GM19467 (cell line): Measurements from ENCODE around the gene CYB5A.
A peak's percentile ranks its signal among the peaks of the same experiment; 100 is the strongest.
"Not testable (repeated sequence)": the region's sequence is repeated elsewhere in the genome, so short reads cannot be mapped to it uniquely, and the experiment has no call there.

ENCODE experiments used
- ATAC-seq: cut with Tn5 transposase; IDR thresholded peaks from one replicate; pipeline ENCODE4 v1.9.1; 2021; ENCODE audit warnings: mild to moderate bottlenecking, moderate library complexity; ENCODE audit not compliant: unreplicated experiment

Gene CYB5A, protein sequence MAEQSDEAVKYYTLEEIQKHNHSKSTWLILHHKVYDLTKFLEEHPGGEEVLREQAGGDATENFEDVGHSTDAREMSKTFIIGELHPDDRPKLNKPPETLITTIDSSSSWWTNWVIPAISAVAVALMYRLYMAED

GRCh38 chr18:74291771-74292540, at the start of gene CYB5A:
TSS of gene CYB5A (minus strand) at chr18:74291963. CDS start at chr18:74291875, 88 bp downstream.
- peak; percentile 99 for ATAC-seq

- no peak for ATAC-seq
Observed at GRCh38 chr18:74337912-74338309, 46.1 kb upstream of the CYB5A start.

GRCh38 chr18:74337155-74337911, 45.6 kb upstream of the CYB5A start:
- no peak for ATAC-seq

GRCh38 chr18:74336656-74337055, 44.9 kb upstream of the CYB5A start:
- ATAC-seq, result no peak

DNA sequence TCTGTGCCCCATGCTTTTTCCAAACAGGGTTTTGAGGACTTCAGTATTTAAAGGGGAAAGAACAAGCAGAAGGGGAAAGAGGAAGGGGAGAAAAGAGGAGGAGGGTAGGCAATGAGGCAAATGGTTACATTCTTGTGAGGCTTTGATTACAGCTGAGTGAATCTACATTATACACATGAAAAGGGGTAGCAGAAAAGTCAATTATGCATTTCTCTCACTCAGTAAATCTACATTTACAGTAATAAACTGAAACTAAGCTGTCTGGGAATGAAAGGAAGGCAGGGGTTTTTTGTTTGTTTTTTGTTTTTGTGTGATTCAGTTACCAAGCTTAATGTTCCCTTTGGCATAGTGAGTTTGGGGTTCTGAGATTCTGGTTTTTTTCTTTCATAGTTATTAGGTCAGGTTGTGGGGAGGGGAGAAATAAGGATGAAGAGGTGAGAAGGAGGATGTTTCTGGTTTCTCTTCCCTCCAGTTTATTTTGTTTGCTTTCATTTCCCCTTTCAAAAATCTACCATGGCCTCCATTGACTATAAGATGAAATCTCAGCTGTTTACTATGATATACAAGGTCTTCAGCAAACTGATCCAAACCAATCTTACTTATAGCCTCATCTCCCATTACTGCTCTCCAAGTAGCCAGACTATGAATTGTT, 42.6 kb upstream of the CYB5A start:
- no peak for ATAC-seq

DNA sequence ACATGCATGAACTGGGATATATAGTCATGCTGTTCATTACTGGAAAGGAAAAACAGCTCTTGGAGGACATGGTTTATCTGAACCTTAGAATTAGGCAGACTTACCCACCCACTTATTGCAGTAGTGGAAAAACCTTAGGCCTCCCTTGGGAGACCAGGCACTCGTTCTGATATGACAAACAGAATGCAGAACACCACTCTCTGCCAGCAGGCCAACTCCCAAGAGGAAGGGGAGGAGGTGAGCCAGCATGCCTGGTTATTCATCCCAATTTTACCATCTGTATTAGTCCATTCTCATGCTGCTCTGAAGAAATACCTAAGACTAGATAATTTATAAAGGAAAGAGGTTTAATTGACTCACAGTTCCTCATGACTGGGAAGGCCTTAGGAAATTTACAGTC, 41.3 kb upstream of the CYB5A start:
- ATAC-seq, result no peak

- ATAC-seq, result no peak
Observed at GRCh38 chr18:74331404-74331803, 39.6 kb upstream of the CYB5A start.

GRCh38 chr18:74329688-74330205, 38.0 kb upstream of the CYB5A start:
- ATAC-seq, result no peak

- no peak for ATAC-seq
Observed at GRCh38 chr18:74328206-74328605, 36.4 kb upstream of the CYB5A start.

DNA sequence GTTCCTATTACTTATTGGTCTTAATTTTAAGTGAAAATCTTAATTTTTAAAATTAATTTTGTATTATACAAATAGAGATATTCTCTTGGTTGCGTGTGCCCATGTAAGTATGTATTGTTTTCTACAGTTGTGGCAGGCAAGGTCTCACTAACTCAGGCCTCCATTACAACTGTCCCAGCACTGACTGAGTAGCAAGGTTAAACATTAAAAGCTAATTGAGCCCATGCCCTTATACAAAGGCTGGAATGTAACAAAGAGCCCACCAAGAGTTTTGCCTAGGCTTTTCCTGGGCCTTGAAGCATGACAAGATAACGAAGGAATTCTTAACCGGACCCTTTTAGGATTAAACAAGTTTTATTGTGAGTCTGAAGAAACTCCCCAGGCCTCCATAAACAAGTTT, 35.0 kb upstream of the CYB5A start:
- ATAC-seq, result not testable (repeated sequence)

GRCh38 chr18:74326231-74326630, 34.5 kb upstream of the CYB5A start:
- ATAC-seq, result no peak

- ATAC-seq, result no peak
Observed at GRCh38 chr18:74316257-74317170, 24.8 kb upstream of the CYB5A start.

DNA sequence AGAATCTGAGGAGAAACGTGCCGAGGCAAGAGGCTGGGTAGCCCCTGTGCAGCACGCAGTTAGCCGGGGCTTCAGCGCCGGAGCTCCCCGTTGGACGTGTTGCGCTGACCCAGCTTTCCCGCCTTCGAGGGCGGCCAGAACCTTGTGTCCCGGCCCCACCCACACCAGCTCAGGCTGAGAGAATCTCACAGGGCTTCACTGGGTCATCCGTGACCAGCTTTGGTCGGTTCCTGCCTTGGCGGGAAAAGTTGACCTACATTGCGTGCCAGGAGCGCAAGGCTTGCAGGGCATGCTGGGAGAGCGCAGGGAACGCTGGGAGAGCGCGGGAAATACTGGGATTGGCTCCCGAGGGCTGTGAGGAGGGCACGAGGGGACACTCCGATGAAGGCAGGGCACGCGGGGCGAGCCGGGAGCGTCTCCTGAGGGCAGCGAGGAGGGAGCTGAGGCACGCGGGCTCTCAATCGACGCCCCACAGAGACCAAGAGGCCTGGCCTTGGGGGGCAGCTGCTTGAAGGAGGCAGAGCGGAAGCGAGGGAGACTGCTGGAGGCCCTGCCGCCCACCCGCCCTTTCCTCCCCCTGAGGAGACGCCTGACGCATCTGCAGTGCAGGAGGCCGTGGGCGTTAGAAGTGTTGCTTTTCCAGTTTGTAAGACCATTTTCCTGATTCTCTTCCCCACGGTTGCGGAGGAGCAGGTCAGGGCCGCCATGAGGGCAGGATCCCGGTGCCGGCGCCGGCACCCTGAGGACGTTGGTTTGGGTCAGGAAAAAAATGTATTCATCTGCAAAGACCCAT, 23.9 kb upstream of the CYB5A start, which contains the start of gene C18orf63:
C18orf63 (plus strand) TSS at position 376 of the 793 bp plus-strand sequence. CDS start 2,027 bp downstream, outside the sequence.
- no peak for ATAC-seq

- no peak for ATAC-seq
Observed at GRCh38 chr18:74314759-74315463, 23.1 kb upstream of the CYB5A start.

GRCh38 chr18:74311000-74311399, 19.2 kb upstream of the CYB5A start:
- ATAC-seq, result no peak

DNA sequence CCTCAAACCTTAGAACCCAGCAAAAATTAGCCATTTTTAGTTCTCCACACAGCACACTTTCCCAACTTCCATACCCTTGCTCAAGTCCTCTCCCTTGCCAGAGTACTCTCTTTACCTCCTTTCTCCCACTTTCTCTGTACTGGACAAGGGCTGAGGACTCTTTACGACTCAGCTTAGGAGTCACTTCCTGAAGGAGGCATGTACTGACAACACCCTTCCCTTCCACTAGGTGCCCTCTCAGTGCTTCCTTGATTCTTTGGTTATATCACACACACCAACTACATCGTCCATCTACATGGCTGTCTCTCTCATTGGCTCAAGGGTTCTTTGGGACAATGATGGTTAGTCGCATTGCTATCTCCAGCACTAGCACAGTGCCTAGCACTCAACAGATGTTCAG, 18.6 kb upstream of the CYB5A start:
- ATAC-seq, result peak; percentile 80

- no peak for ATAC-seq
Observed at GRCh38 chr18:74303936-74304335, 12.2 kb upstream of the CYB5A start.

- ATAC-seq, result no peak
Observed at GRCh38 chr18:74303306-74303705, 11.5 kb upstream of the CYB5A start.

- ATAC-seq, result no peak
Observed at GRCh38 chr18:74299746-74300145, 8.0 kb upstream of the CYB5A start.
